Liver (tissue), 9 donors: ENCODE results near the gene ST3GAL4. TPM values are rescaled to one million over a fixed set of nuclear protein-coding genes. Genes with fewer than 3 reads are reported as not detected.

Experiments used
- DNase-seq: peaks from one replicate; pipeline ENCODE4 v3.0.0-alpha.2; 2017; ENCODE audit warnings: low spot score
- H3K27ac ChIP-seq, 2 donors: one replicate each; pipeline ENCODE4 v1.7.0; 2013; ENCODE audit warnings: inconsistent platforms in 2 of 2, low read length in 2 of 2, control low read depth in 1 of 2, low read depth in 1 of 2, mild to moderate bottlenecking in 1 of 2
- H3K27me3 ChIP-seq, 4 donors: one replicate each; pipeline versions ENCODE4 v1.6.1 to v1.7.0; 2013; ENCODE audit warnings: low read length in 3 of 4, inconsistent platforms in 1 of 4, mild to moderate bottlenecking in 1 of 4, moderate library complexity in 1 of 4; ENCODE audit not compliant: control insufficient read depth in 4 of 4, insufficient read depth in 4 of 4
- H3K36me3 ChIP-seq, 4 donors: one replicate each; pipeline versions ENCODE4 v1.6.1 to v1.7.0; 2013; ENCODE audit warnings: low read length in 3 of 4, mild to moderate bottlenecking in 3 of 4, low read depth in 1 of 4, moderate library complexity in 1 of 4; ENCODE audit not compliant: control insufficient read depth in 4 of 4, insufficient read depth in 3 of 4
- H3K4me1 ChIP-seq, 4 donors: one replicate each; pipeline versions ENCODE4 v1.6.1 to v1.7.0; 2013; ENCODE audit warnings: low read length in 3 of 4, mild to moderate bottlenecking in 3 of 4, moderate library complexity in 1 of 4; ENCODE audit not compliant: control insufficient read depth in 4 of 4, insufficient read depth in 4 of 4
- H3K4me3 ChIP-seq, 3 donors: one replicate each; pipeline versions ENCODE4 v1.6.1 to v1.7.0; 2013; ENCODE audit warnings: low read length in 3 of 3, control low read depth in 1 of 3, low read depth in 1 of 3, mild to moderate bottlenecking in 1 of 3
- H3K9ac ChIP-seq, 2 donors: one replicate each; pipeline ENCODE4 v1.7.0; 2013; ENCODE audit warnings: low read length in 2 of 2, mild to moderate bottlenecking in 2 of 2, moderate library complexity in 2 of 2, control low read depth in 1 of 2, low read depth in 1 of 2
- H3K9me3 ChIP-seq, 4 donors: one replicate each; pipeline versions ENCODE4 v1.6.1 to v1.7.0; 2013; ENCODE audit warnings: low read length in 3 of 4; ENCODE audit not compliant: control insufficient read depth in 4 of 4
- EGR1 ChIP-seq, 2 donors: IDR thresholded peaks; 2 replicates each; pipeline ENCODE4 v1.6.1; 2016 to 2018; ENCODE audit warnings: antibody characterized with exemption in 2 of 2, low read depth in 2 of 2
- FOXA1 ChIP-seq: IDR thresholded peaks from 2 replicates; pipeline ENCODE4 v1.6.1; 2016; ENCODE audit warnings: antibody characterized with exemption
- FOXA2 ChIP-seq: IDR thresholded peaks from 2 replicates; pipeline ENCODE4 v1.6.1; 2016; ENCODE audit warnings: antibody characterized with exemption
- GABPA ChIP-seq, 2 donors: IDR thresholded peaks in 1 of 2; conservative IDR thresholded peaks in 1 of 2; 2 replicates each; pipeline ENCODE4 v1.6.1; 2016; ENCODE audit warnings: antibody characterized with exemption in 2 of 2, mild to moderate bottlenecking in 1 of 2, moderate library complexity in 1 of 2
- HNF4A ChIP-seq, 2 donors: conservative IDR thresholded peaks; 2 replicates each; pipeline ENCODE4 v1.6.1; 2016; ENCODE audit warnings: antibody characterized with exemption in 2 of 2, mild to moderate bottlenecking in 2 of 2
- NR2F2 ChIP-seq: IDR thresholded peaks from 2 replicates; pipeline ENCODE4 v1.6.1; 2016; ENCODE audit warnings: antibody characterized with exemption
- RXRA ChIP-seq, 2 donors: IDR thresholded peaks; 2 replicates each; pipeline ENCODE4 v1.6.1; 2017 to 2018; ENCODE audit warnings: antibody characterized with exemption in 2 of 2, mild to moderate bottlenecking in 1 of 2
- SP1 ChIP-seq: IDR thresholded peaks from 2 replicates; pipeline ENCODE4 v1.6.1; 2018; ENCODE audit warnings: antibody characterized with exemption, mild to moderate bottlenecking
- WGBS: extraction: QIAGEN DNeasy Blood & Tissue Kit; methylation state at CpG from one replicate; pipeline ENCODE4 v1.1.7; 2013; 5-methylcytosine and 5-hydroxymethylcytosine counted together
- polyA plus RNA-seq, 2 donors: library from polyadenylated mRNA; stranded (reverse) in 1 of 2; unstranded in 1 of 2; fragments of 200-250 nt in 1 of 2; fragments of >200 nt in 1 of 2; fragmentation: Nextera tagmentation in 1 of 2; extraction: Ambion mirVana in 1 of 2; gene quantifications; one replicate each; pipeline versions ENCODE4 v1.2.1 to v1.2.3, GENCODE V29; 2013 to 2015
- total RNA-seq, 2 donors: library from RNA; depleted of rRNA; stranded (reverse); fragments of >200 nt; gene quantifications; one replicate each; pipeline ENCODE4 v1.2.3, GENCODE V29; 2014
- TF ChIP-seq, protein P1 (sequence below): fragments of 150-350 bp; IDR thresholded peaks from 2 replicates; pipeline ENCODE4 v1.5.1; 2017; ENCODE audit warnings: improper control_type of control experiment, low read depth, low read length; ENCODE audit not compliant: missing input control
- TF ChIP-seq, protein P2 (sequence below): IDR thresholded peaks from 2 replicates; pipeline ENCODE4 v1.6.1; 2016; ENCODE audit warnings: antibody characterized with exemption, mild to moderate bottlenecking
- donor health status: healthy.
- donor health status: healthy.
- donor health status: healthy.
- donor health status: healthy.
- donor health status: healthy.

Gene ST3GAL4
- total and polyA plus RNA-seq, 4 donors: 4.5 to 18.4 (median 10.6) TPM

DNA sequence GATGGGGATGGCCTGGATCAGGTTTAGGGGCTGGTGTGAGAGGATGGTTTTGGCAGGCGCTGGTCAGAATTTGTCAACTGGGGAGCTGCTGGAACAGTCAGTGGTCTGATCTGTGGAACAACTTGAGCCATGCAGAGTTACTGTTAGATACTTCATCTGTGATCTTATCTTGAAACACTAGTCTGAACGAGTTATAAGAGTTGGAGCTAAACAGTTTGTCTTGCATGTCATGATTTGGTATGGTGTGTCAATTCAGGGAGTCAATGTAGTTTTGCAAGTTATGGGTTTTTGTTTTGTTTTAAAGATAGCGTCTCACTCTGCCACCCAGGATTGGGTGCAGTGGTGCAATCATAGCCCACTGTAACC lies 54.1 kb downstream of the ST3GAL4 start:
- H3K4me1 ChIP-seq: no peaks in the 10 kb centered on the region
- no peak overlapping the region for H3K4me3 ChIP-seq
- WGBS: 89% methylated on average over 3 of the region's 3 CpGs
- H3K36me3 ChIP-seq: peaks cover 0 to 50% (median 14%) of the 10 kb centered on the region in 4 donors
- H3K9ac ChIP-seq: no peak overlapping the region
- H3K9me3 ChIP-seq: no peaks in the 10 kb centered on the region
- H3K27me3 ChIP-seq: no peaks in the 10 kb centered on the region
- DNase-seq: no peak
- TF ChIP-seq GABPA (IDR thresholded peaks at IDR 0.05 in 1 of 2, conservative IDR thresholded peaks at IDR 0.05 in 1 of 2) (no peak), FOXA2 (no peak), RXRA (IDR thresholded peaks at IDR 0.05) (no peak), FOXA1 (no peak), NR2F2 (no peak)
- TF ChIP-seq, protein P1, sequence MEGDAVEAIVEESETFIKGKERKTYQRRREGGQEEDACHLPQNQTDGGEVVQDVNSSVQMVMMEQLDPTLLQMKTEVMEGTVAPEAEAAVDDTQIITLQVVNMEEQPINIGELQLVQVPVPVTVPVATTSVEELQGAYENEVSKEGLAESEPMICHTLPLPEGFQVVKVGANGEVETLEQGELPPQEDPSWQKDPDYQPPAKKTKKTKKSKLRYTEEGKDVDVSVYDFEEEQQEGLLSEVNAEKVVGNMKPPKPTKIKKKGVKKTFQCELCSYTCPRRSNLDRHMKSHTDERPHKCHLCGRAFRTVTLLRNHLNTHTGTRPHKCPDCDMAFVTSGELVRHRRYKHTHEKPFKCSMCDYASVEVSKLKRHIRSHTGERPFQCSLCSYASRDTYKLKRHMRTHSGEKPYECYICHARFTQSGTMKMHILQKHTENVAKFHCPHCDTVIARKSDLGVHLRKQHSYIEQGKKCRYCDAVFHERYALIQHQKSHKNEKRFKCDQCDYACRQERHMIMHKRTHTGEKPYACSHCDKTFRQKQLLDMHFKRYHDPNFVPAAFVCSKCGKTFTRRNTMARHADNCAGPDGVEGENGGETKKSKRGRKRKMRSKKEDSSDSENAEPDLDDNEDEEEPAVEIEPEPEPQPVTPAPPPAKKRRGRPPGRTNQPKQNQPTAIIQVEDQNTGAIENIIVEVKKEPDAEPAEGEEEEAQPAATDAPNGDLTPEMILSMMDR: no peak
- TF ChIP-seq, protein P2, sequence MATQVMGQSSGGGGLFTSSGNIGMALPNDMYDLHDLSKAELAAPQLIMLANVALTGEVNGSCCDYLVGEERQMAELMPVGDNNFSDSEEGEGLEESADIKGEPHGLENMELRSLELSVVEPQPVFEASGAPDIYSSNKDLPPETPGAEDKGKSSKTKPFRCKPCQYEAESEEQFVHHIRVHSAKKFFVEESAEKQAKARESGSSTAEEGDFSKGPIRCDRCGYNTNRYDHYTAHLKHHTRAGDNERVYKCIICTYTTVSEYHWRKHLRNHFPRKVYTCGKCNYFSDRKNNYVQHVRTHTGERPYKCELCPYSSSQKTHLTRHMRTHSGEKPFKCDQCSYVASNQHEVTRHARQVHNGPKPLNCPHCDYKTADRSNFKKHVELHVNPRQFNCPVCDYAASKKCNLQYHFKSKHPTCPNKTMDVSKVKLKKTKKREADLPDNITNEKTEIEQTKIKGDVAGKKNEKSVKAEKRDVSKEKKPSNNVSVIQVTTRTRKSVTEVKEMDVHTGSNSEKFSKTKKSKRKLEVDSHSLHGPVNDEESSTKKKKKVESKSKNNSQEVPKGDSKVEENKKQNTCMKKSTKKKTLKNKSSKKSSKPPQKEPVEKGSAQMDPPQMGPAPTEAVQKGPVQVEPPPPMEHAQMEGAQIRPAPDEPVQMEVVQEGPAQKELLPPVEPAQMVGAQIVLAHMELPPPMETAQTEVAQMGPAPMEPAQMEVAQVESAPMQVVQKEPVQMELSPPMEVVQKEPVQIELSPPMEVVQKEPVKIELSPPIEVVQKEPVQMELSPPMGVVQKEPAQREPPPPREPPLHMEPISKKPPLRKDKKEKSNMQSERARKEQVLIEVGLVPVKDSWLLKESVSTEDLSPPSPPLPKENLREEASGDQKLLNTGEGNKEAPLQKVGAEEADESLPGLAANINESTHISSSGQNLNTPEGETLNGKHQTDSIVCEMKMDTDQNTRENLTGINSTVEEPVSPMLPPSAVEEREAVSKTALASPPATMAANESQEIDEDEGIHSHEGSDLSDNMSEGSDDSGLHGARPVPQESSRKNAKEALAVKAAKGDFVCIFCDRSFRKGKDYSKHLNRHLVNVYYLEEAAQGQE: no peak
- no peak overlapping the region for H3K27ac ChIP-seq

DNA sequence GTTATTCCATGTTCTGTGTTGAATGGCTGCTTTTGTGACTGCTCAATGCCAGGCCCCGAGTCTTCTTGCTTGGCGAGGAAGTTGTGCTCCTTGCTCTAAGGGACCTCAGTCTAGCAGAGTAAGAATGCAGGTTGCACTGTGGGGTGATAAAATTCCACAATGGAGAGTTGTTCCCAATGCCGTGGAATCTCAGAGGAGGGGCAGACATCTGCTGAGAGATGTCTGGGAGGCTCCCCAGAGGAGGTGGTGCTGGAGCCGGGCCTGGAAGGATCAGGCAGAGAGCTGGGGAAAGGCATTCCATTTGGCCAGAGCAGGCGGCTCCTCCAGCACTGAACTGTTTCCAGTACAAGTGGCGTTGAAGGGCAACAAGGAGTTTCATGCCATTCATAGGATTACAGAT lies 55.2 kb downstream of the ST3GAL4 start:
- DNase-seq: no peak

More for the DNA sequence above, 55.2 kb downstream of the ST3GAL4 start:
- Histone ChIP-seq H3K9ac (no peak overlapping the region), H3K9me3 (no peaks in the 10 kb centered on the region), H3K4me1 (no peaks in the 10 kb centered on the region), H3K27me3 (no peaks in the 10 kb centered on the region), H3K4me3 (no peak overlapping the region), H3K36me3 (peaks cover 0 to 50% (median 14%) of the 10 kb centered on the region in 4 donors), H3K27ac (no peak overlapping the region)
- 79% methylated on average over 6 of the region's 6 CpGs for WGBS
- TF ChIP-seq, protein P1: no peak
- TF ChIP-seq HNF4A (conservative IDR thresholded peaks at IDR 0.05) (no peak), SP1 (no peak), EGR1 (IDR thresholded peaks at IDR 0.05; ENCODE audit: low read depth in 2 of 2) (no peak), FOXA2 (no peak), FOXA1 (no peak)
